ENCODE results near the gene PCSK1. TPM values are rescaled to one million over a fixed set of nuclear protein-coding genes. Genes with fewer than 3 reads are reported as not detected.
"Not testable (repeated sequence)": the region's sequence is repeated elsewhere in the genome, so short reads cannot be mapped to it uniquely, and the experiment has no call there.

PCSK1 gene
- total and polyA plus RNA-seq, 4 donors, result 2.4 to 65.5 (median 6.6) TPM

GRCh38 chr5:96381526-96381925, 51.5 kb downstream of the PCSK1 start:
- peak in 1 of 6 donors; percentile 67 for DNase-seq (ENCODE audit: low read depth in 4 of 6, low spot score in 6 of 6)
- Histone ChIP-seq H3K27me3 (ENCODE audit: control insufficient read depth, insufficient read depth, low read length) (no peaks in the 10 kb centered on the region), H3K27ac (ENCODE audit: low read depth, low read length) (no peak overlapping the region), H3K4me3 (ENCODE audit: low read depth, low read length) (no peak overlapping the region), H3K4me1 (ENCODE audit: control insufficient read depth, insufficient read depth, low read length) (no peaks in the 10 kb centered on the region), H3K9me3 (ENCODE audit: control insufficient read depth, insufficient read depth, low read length) (no peaks in the 10 kb centered on the region), H3K36me3 (ENCODE audit: control insufficient read depth, insufficient read depth, low read length) (no peaks in the 10 kb centered on the region)
- 55% methylated on average over 2 of the region's 5 CpGs for WGBS (ENCODE audit: insufficient coverage)

- Histone ChIP-seq H3K4me3 (ENCODE audit: low read depth, low read length) (no peak overlapping the region), H3K4me1 (ENCODE audit: control insufficient read depth, insufficient read depth, low read length) (no peaks in the 10 kb centered on the region), H3K27ac (ENCODE audit: low read depth, low read length) (no peak overlapping the region), H3K36me3 (ENCODE audit: control insufficient read depth, insufficient read depth, low read length) (no peaks in the 10 kb centered on the region), H3K9me3 (ENCODE audit: control insufficient read depth, insufficient read depth, low read length) (no peaks in the 10 kb centered on the region), H3K27me3 (ENCODE audit: control insufficient read depth, insufficient read depth, low read length) (no peaks in the 10 kb centered on the region)
- WGBS (ENCODE audit: insufficient coverage), result no CpG with 5 or more reads among the region's 5 CpGs
- no peak for DNase-seq (ENCODE audit: low read depth in 4 of 6, low spot score in 6 of 6)
These were observed 53.2 kb downstream of the PCSK1 start for GRCh38 chr5:96379896-96380295.

- no peaks in the 10 kb centered on the region for H3K4me1 ChIP-seq (ENCODE audit: control insufficient read depth, insufficient read depth, low read length)
- no peaks in the 10 kb centered on the region for H3K9me3 ChIP-seq (ENCODE audit: control insufficient read depth, insufficient read depth, low read length)
- H3K27ac ChIP-seq (ENCODE audit: low read depth, low read length), result no peak overlapping the region
- DNase-seq (ENCODE audit: low read depth in 4 of 6, low spot score in 6 of 6), result no peak
- H3K36me3 ChIP-seq (ENCODE audit: control insufficient read depth, insufficient read depth, low read length), result no peaks in the 10 kb centered on the region
- no peak overlapping the region for H3K4me3 ChIP-seq (ENCODE audit: low read depth, low read length)
- H3K27me3 ChIP-seq (ENCODE audit: control insufficient read depth, insufficient read depth, low read length), result no peaks in the 10 kb centered on the region
These were observed 55.5 kb downstream of the PCSK1 start for GRCh38 chr5:96377597-96377996.

GRCh38 chr5:96377167-96377566, 55.9 kb downstream of the PCSK1 start:
- no CpG with 5 or more reads among the region's 2 CpGs for WGBS (ENCODE audit: insufficient coverage)
- Histone ChIP-seq H3K27ac (ENCODE audit: low read depth, low read length) (no peak overlapping the region), H3K27me3 (ENCODE audit: control insufficient read depth, insufficient read depth, low read length) (no peaks in the 10 kb centered on the region), H3K36me3 (ENCODE audit: control insufficient read depth, insufficient read depth, low read length) (no peaks in the 10 kb centered on the region), H3K9me3 (ENCODE audit: control insufficient read depth, insufficient read depth, low read length) (no peaks in the 10 kb centered on the region), H3K4me3 (ENCODE audit: low read depth, low read length) (no peak overlapping the region), H3K4me1 (ENCODE audit: control insufficient read depth, insufficient read depth, low read length) (no peaks in the 10 kb centered on the region)
- DNase-seq (ENCODE audit: low read depth in 4 of 6, low spot score in 6 of 6), result no peak

GRCh38 chr5:96374653-96375052, 58.4 kb downstream of the PCSK1 start:
- no peak for DNase-seq (ENCODE audit: low read depth in 4 of 6, low spot score in 6 of 6)
- Histone ChIP-seq H3K27me3 (ENCODE audit: control insufficient read depth, insufficient read depth, low read length) (no peaks in the 10 kb centered on the region), H3K4me1 (ENCODE audit: control insufficient read depth, insufficient read depth, low read length) (no peaks in the 10 kb centered on the region), H3K9me3 (ENCODE audit: control insufficient read depth, insufficient read depth, low read length) (no peaks in the 10 kb centered on the region), H3K4me3 (ENCODE audit: low read depth, low read length) (no peak overlapping the region), H3K36me3 (ENCODE audit: control insufficient read depth, insufficient read depth, low read length) (no peaks in the 10 kb centered on the region), H3K27ac (ENCODE audit: low read depth, low read length) (no peak overlapping the region)
- WGBS (ENCODE audit: insufficient coverage), result no CpG with 5 or more reads among the region's 5 CpGs

GRCh38 chr5:96373381-96373733, 59.7 kb downstream of the PCSK1 start:
- Histone ChIP-seq H3K4me3 (ENCODE audit: low read depth, low read length) (no peak overlapping the region), H3K36me3 (ENCODE audit: control insufficient read depth, insufficient read depth, low read length) (no peaks in the 10 kb centered on the region), H3K4me1 (ENCODE audit: control insufficient read depth, insufficient read depth, low read length) (no peaks in the 10 kb centered on the region), H3K27me3 (ENCODE audit: control insufficient read depth, insufficient read depth, low read length) (no peaks in the 10 kb centered on the region), H3K27ac (ENCODE audit: low read depth, low read length) (no peak overlapping the region), H3K9me3 (ENCODE audit: control insufficient read depth, insufficient read depth, low read length) (no peaks in the 10 kb centered on the region)
- DNase-seq (ENCODE audit: low read depth in 4 of 6, low spot score in 6 of 6), result peak in 1 of 6 donors; percentile 10
- WGBS (ENCODE audit: insufficient coverage), result 86% methylated on average over 1 of the region's 4 CpGs

GRCh38 chr5:96372726-96373380, 60.2 kb downstream of the PCSK1 start:
- H3K36me3 ChIP-seq (ENCODE audit: control insufficient read depth, insufficient read depth, low read length), result no peaks in the 10 kb centered on the region
- H3K4me1 ChIP-seq (ENCODE audit: control insufficient read depth, insufficient read depth, low read length), result no peaks in the 10 kb centered on the region
- no peaks in the 10 kb centered on the region for H3K9me3 ChIP-seq (ENCODE audit: control insufficient read depth, insufficient read depth, low read length)
- WGBS (ENCODE audit: insufficient coverage), result no CpG with 5 or more reads among the region's 2 CpGs
- no peaks in the 10 kb centered on the region for H3K27me3 ChIP-seq (ENCODE audit: control insufficient read depth, insufficient read depth, low read length)
- H3K4me3 ChIP-seq (ENCODE audit: low read depth, low read length), result no peak overlapping the region
- DNase-seq (ENCODE audit: low read depth in 4 of 6, low spot score in 6 of 6), result peak in 1 of 6 donors; percentile 28
- no peak overlapping the region for H3K27ac ChIP-seq (ENCODE audit: low read depth, low read length)

GRCh38 chr5:96370976-96371375, 62.1 kb downstream of the PCSK1 start:
- DNase-seq (ENCODE audit: low read depth in 4 of 6, low spot score in 6 of 6), result peak in 1 of 6 donors; percentile 12
- no peaks in the 10 kb centered on the region for H3K27me3 ChIP-seq (ENCODE audit: control insufficient read depth, insufficient read depth, low read length)
- no peaks in the 10 kb centered on the region for H3K36me3 ChIP-seq (ENCODE audit: control insufficient read depth, insufficient read depth, low read length)
- no peaks in the 10 kb centered on the region for H3K9me3 ChIP-seq (ENCODE audit: control insufficient read depth, insufficient read depth, low read length)
- WGBS (ENCODE audit: insufficient coverage), result 83% methylated on average over 1 of the region's 2 CpGs
- no peak overlapping the region for H3K27ac ChIP-seq (ENCODE audit: low read depth, low read length)
- no peak overlapping the region for H3K4me3 ChIP-seq (ENCODE audit: low read depth, low read length)
- no peaks in the 10 kb centered on the region for H3K4me1 ChIP-seq (ENCODE audit: control insufficient read depth, insufficient read depth, low read length)

GRCh38 chr5:96367337-96367736, 65.7 kb downstream of the PCSK1 start:
- H3K27ac ChIP-seq (ENCODE audit: low read depth, low read length); DNase-seq (ENCODE audit: low read depth in 4 of 6, low spot score in 6 of 6); H3K4me1 ChIP-seq (ENCODE audit: control insufficient read depth, insufficient read depth, low read length); H3K9me3 ChIP-seq (ENCODE audit: control insufficient read depth, insufficient read depth, low read length); H3K36me3 ChIP-seq (ENCODE audit: control insufficient read depth, insufficient read depth, low read length); H3K4me3 ChIP-seq (ENCODE audit: low read depth, low read length); H3K27me3 ChIP-seq (ENCODE audit: control insufficient read depth, insufficient read depth, low read length): not testable (repeated sequence)
- WGBS (ENCODE audit: insufficient coverage), result 92% methylated on average over 8 of the region's 8 CpGs

GRCh38 chr5:96354237-96354636, 78.8 kb downstream of the PCSK1 start:
- H3K27ac ChIP-seq (ENCODE audit: low read depth, low read length), result no peak overlapping the region
- no peaks in the 10 kb centered on the region for H3K36me3 ChIP-seq (ENCODE audit: control insufficient read depth, insufficient read depth, low read length)
- H3K27me3 ChIP-seq (ENCODE audit: control insufficient read depth, insufficient read depth, low read length), result no peaks in the 10 kb centered on the region
- no peak overlapping the region for H3K4me3 ChIP-seq (ENCODE audit: low read depth, low read length)
- H3K4me1 ChIP-seq (ENCODE audit: control insufficient read depth, insufficient read depth, low read length), result no peaks in the 10 kb centered on the region
- DNase-seq (ENCODE audit: low read depth in 4 of 6, low spot score in 6 of 6), result no peak
- no peaks in the 10 kb centered on the region for H3K9me3 ChIP-seq (ENCODE audit: control insufficient read depth, insufficient read depth, low read length)
- WGBS (ENCODE audit: insufficient coverage), result no CpG with 5 or more reads among the region's 2 CpGs

All from spinal cord (tissue), 10 donors.